GM15510 (cell line): Measurements from ENCODE around the gene SLC7A6.

Experiments used
- POLR2A ChIP-seq: IDR thresholded peaks from 3 replicates; pipeline ENCODE4 v1.6.1; 2011; ENCODE audit warnings: borderline replicate concordance; ENCODE audit not compliant: insufficient read length; ENCODE audit errors: extremely low read depth

Gene SLC7A6

GRCh38 chr16:68242926-68243858 is 21.1 kb upstream of the SLC7A6 start:
- TF ChIP-seq POLR2A, result no peak

GRCh38 chr16:68244481-68244902 is 19.8 kb upstream of the SLC7A6 start:
- no peak for TF ChIP-seq POLR2A

DNA sequence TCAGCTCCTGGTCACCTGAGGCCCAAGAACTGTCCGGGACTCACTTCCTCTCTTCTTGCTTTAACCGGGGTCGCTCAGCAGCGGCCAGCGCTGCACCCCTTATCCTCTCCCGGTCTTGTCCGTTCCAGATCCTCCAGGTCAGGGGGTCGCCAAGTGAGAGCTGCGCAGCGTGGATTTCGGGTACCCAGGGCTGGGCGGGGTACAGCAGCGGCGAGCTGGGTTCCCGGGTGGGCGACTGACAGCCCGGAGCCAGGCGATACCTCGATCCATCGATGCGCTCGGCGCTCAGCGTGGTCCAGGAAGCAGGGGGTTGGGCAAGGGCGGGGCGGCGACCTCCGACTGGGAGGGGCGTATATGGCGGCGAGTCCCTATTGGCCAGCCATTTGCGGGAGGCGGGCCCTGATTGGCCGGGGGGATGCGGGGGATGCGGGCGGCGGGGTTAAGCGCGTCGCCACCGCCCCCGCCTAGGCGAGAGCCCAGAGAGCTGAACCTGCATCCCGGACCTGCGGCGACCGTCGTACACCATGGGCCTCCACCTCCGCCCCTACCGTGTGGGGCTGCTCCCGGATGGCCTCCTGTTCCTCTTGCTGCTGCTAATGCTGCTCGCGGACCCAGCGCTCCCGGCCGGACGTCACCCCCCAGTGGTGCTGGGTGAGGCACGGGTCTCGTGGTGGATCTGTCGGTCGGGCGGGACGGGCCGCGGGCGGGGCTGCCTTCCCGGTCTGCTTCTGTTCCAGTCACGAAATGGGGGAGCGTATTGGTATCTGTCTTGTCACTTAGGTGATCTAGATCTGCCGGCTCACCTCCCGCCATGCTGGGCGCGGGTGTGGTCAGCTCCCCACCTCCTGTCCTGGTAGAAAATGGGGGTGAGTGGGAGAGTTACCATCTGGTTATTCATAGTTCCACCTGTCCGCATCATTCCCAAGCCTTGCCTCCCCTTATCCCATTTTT is 19.1 kb upstream of the SLC7A6 start, which contains the start of gene PLA2G15:
PLA2G15 (plus strand) TSS at position 471 of the 951 bp plus-strand sequence; CDS start at position 525, 54 bp downstream.
- TF ChIP-seq POLR2A, result peak; percentile 75

GRCh38 chr16:68246121-68246520 is 18.2 kb upstream of the SLC7A6 start:
- no peak for TF ChIP-seq POLR2A

- TF ChIP-seq POLR2A, result no peak
These were observed 17.7 kb upstream of the SLC7A6 start for GRCh38 chr16:68246666-68247065.

GRCh38 chr16:68247400-68247799 is 16.9 kb upstream of the SLC7A6 start:
- TF ChIP-seq POLR2A, result no peak

GRCh38 chr16:68247932-68248331 is 16.4 kb upstream of the SLC7A6 start:
- TF ChIP-seq POLR2A, result no peak

DNA sequence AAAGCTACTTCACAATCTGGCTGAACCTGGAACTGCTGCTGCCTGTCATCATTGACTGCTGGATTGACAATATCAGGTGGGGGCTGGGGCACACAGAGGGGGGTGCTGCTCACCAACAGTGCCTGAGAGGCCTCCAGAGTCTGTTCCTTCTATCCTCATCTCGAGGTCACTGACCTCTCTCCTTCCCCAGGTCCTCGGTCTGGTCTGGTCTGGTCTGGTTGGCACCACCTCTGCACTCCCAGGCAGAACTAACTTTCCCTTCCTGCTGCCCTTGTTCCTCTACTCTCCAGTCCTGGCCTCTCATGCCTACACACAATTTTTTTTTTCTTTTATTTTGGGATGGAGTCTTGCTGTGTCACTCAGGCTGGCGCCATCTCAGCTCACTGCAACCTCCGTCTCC is 15.0 kb upstream of the SLC7A6 start:
- TF ChIP-seq POLR2A, result no peak

DNA sequence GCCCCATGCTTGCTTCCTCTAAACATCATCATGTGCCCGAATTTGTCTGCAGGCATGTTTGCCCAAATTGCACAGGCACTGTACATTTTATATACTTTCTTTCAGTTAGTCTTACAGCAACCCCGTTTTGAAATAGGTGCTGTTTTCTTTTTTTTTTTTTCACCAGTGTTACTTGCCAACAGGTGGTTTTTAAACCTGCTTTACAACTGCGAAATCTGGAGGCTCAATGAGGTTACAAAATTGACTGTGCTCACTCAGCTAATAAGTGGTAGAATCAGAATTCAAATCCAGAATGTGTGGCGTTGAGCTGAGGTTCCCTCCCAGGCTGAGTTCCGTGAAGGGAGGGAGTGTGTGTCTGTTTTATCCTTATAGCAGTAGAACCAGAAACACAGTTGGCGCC is 13.4 kb upstream of the SLC7A6 start:
- TF ChIP-seq POLR2A, result no peak

DNA sequence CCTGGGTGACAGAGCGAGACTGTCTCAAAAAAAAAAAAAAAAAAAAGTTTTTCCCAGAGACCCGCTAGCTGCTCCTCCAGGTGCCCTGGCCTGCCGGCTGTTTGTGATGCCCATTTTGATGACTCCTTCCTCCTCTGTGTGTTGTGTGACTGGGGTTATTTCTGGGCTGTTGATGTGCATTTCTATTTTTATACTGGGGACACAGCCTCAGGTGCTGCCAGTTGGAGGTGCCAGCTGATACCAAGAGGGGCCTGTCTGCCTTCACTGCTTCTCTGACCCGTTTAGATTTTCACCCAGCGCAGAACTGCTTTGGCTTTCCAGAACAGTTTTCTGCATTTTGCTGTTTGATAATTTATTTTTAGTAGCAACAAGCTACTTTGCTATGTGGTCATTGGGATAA is 12.5 kb upstream of the SLC7A6 start:
- TF ChIP-seq POLR2A, result no peak

- no peak for TF ChIP-seq POLR2A
These were observed 11.9 kb upstream of the SLC7A6 start for GRCh38 chr16:68252383-68252782.

GRCh38 chr16:68253721-68254120 is 10.6 kb upstream of the SLC7A6 start:
- no peak for TF ChIP-seq POLR2A

DNA sequence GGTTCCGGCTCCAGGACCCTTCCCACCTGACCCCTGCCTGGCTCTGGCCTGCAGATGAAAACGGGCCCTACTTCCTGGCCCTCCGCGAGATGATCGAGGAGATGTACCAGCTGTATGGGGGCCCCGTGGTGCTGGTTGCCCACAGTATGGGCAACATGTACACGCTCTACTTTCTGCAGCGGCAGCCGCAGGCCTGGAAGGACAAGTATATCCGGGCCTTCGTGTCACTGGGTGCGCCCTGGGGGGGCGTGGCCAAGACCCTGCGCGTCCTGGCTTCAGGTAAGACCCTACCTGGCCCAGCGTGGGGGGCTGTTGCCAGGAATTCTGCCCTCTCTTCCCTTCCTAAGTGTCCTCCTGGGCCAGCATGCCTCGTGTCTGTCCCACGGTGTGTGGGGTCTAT is 8.6 kb upstream of the SLC7A6 start:
- TF ChIP-seq POLR2A, result no peak

DNA sequence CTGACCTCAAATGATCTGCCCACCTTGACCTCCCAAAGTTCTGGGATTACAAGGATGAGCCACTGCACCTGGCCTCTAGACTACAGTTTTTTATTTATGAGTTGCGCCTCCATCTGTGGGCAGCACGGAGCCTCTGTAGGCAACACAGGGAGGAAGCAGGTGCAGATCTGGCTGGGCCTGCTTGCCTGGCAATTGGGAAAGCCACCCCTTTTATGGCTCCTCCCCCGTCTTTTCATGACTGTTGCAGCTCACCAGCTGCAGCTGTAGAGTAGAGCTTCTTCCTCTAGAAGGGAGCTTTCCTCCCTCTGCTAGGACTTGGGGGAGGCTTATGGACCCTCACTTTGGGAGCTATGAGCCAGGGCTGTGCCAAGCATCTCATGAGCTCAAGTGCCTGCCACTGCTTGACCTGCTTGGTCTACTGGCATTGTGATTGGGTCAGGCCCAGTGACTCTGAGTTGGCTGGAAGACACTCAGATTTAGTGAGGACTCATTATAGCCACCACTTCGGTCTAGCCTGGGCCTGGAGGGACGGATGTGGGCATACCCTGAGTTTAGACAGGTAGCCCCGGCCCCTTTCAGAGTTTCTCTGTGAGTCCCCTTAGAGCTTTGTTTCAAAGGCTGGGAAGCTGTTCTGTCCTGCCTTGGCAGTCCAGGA is 6.9 kb upstream of the SLC7A6 start:
- no peak for TF ChIP-seq POLR2A
